ENCODE results near the gene CYSLTR2.

CYSLTR2 gene

GRCh38 chr13:48748681-48749080, 95.0 kb downstream of the CYSLTR2 start:
- FAIRE-seq = no peak

- FAIRE-seq = no peak
These were observed 95.4 kb downstream of the CYSLTR2 start for GRCh38 chr13:48749144-48749543.

- FAIRE-seq = peak; percentile 72
These were observed 96.2 kb downstream of the CYSLTR2 start for GRCh38 chr13:48749699-48750473.

DNA sequence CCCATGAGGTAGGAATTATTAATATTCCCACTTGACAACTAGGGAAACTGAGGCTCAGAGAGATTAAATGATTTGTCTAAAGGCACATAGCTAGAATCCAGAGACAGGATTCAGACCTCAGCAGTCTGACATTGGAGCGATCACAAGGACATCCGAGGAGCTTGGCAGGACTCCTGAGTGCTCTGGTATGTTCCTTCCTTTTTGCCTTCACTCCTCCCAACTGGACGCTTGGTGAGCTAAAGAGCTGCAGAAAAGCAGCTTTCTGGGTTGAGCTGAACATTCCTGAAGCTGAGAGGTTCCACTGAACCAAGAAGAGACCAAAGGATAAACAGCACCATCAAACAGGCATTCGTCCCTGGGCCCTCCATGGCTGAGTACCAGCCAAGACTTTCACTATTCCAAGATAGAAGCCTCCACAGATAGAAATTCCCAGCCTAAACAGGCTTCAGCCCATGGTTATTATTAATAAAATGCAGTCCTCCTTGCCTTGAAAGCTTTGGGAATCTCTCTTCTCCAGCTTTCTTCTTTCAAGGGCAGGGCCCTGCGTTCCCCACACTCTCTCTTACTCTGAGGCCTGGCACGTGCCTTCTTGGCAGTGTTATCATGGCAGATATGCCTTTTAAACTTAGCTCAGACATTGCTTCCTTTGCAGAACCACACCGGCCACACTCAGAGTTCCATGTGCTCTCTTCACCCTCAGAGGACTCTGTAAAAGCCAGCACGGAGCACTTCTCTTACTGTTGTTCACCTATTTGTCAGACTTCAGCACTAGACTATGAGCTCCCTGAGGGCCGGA, 97.1 kb downstream of the CYSLTR2 start:
- no peak for FAIRE-seq

DNA sequence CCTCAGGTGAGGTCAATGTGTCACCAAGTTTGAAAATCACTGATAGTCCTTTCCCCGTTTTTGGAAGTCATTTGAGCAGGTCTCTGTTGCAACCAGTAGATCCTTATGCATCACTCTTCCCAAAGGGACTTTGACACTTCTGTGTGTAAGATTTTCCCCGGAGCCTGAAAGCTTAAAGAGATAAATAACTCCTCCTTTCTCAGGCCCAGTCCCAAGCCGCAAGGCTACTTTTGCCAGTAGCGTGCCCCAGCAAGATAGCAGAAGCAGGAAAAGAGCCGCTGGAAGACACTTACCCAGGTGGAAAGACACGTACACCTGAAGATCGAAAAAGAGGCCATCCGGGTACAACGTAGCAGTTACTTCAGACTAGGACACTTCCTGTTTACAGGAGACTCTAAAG, 106.9 kb downstream of the CYSLTR2 start:
- FAIRE-seq = no peak
